Subcutaneous abdominal adipose tissue (tissue), 5 donors: ENCODE data around the gene LAMA1.
A peak's percentile ranks its signal among the peaks of the same experiment; 100 is the strongest.

ENCODE experiments used
- H3K27ac ChIP-seq: one replicate; pipeline ENCODE4 v1.7.0; 2013; ENCODE audit warnings: low read depth, mild to moderate bottlenecking, inconsistent platforms, low read length, moderate library complexity
- H3K27me3 ChIP-seq, 5 donors: one replicate each; pipeline ENCODE4 v1.7.0; 2013; ENCODE audit warnings: low read length in 5 of 5, inconsistent platforms in 1 of 5; ENCODE audit not compliant: control insufficient read depth in 5 of 5, insufficient read depth in 4 of 5
- H3K36me3 ChIP-seq, 5 donors: one replicate each; pipeline ENCODE4 v1.7.0; 2013; ENCODE audit warnings: low read length in 5 of 5; ENCODE audit not compliant: control insufficient read depth in 5 of 5, insufficient read depth in 5 of 5
- H3K4me1 ChIP-seq, 5 donors: one replicate each; pipeline ENCODE4 v1.7.0; 2013; ENCODE audit warnings: low read length in 5 of 5, mild to moderate bottlenecking in 3 of 5, moderate library complexity in 1 of 5; ENCODE audit not compliant: control insufficient read depth in 5 of 5, insufficient read depth in 5 of 5
- H3K4me3 ChIP-seq, 5 donors: one replicate each; pipeline ENCODE4 v1.7.0; 2013; ENCODE audit warnings: low read length in 5 of 5, low read depth in 1 of 5
- H3K9ac ChIP-seq, 5 donors: one replicate each; pipeline ENCODE4 v1.7.0; 2013; ENCODE audit warnings: low read length in 5 of 5, mild to moderate bottlenecking in 4 of 5, moderate library complexity in 3 of 5
- H3K9me3 ChIP-seq, 5 donors: one replicate each; pipeline ENCODE4 v1.7.0; 2013; ENCODE audit warnings: low read length in 5 of 5; ENCODE audit not compliant: control insufficient read depth in 5 of 5
- donor health status: healthy.
- donor health status: healthy.
- donor health status: healthy.
- donor health status: healthy.
- donor health status: healthy.

Gene LAMA1

DNA sequence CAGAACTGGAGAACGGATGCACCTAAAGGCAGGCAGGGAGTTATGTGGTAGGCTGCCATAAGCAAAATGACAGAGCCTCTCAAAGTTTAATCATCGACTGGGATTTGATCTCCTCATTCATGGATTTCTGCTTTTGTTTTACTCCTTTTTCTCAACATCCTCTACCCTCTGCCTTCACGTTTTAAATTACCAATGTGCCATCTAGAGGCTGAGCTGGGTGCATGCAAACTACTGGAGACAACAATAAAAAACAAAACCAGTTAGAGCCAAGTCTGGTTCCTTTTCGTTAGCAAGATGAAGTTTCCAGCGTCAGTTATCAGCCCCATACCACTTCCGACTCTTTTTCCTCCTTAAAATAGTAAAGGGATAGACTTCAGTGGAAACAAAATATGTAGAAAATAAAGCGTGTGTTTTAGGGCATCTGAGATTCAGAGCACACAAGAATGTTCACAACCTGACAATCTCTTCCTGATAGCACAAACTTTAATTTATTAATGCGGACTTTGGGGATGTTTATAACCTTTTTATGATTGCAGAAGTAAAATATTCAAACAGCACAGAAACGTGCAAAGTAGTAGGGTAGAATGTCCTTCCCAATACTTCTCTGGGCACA, 117.0 kb downstream of the LAMA1 start:
- H3K4me1 ChIP-seq = peaks cover 0 to 20% (median 11%) of the 10 kb centered on the region in 5 donors
- no peaks in the 10 kb centered on the region for H3K9me3 ChIP-seq
- no peak overlapping the region for H3K9ac ChIP-seq
- no peak overlapping the region for H3K27ac ChIP-seq
- no peak overlapping the region for H3K4me3 ChIP-seq
- H3K36me3 ChIP-seq = no peaks in the 10 kb centered on the region
- no peaks in the 10 kb centered on the region for H3K27me3 ChIP-seq

DNA sequence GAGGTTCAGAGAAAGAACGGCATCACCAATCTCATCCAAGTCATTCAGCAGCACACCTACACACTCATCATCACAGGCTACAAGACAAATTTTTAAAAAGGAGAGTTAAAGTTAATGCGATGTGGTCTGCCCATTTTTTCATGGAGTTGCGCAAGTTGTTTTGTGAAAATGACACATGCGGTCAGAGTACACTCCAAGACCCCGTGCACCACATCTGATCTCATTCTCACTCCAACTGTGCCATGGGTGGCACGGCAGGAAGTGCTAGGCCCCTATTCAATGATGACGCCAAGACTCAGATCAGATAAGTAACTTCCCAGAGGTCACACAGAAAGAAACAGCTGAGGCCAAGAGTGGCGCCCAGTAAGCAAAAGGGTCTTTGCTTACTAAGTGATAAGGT, 119.8 kb downstream of the LAMA1 start:
- no peaks in the 10 kb centered on the region for H3K36me3 ChIP-seq
- H3K9me3 ChIP-seq = no peaks in the 10 kb centered on the region
- no peak overlapping the region for H3K9ac ChIP-seq
- peak overlapping the region; percentile 14 for H3K27ac ChIP-seq
- H3K27me3 ChIP-seq = no peaks in the 10 kb centered on the region
- peaks cover 0 to 20% (median 11%) of the 10 kb centered on the region in 5 donors for H3K4me1 ChIP-seq
- H3K4me3 ChIP-seq = no peak overlapping the region

GRCh38 chr18:6994771-6995430, 122.7 kb downstream of the LAMA1 start:
- peak overlapping the region in 1 of 5 donors; percentile 15 for H3K4me3 ChIP-seq
- no peak overlapping the region for H3K27ac ChIP-seq
- H3K27me3 ChIP-seq = no peaks in the 10 kb centered on the region
- H3K4me1 ChIP-seq = peaks cover 0 to 20% (median 7%) of the 10 kb centered on the region in 5 donors
- no peak overlapping the region for H3K9ac ChIP-seq
- H3K36me3 ChIP-seq = no peaks in the 10 kb centered on the region
- H3K9me3 ChIP-seq = no peaks in the 10 kb centered on the region

GRCh38 chr18:6994056-6994770, 123.4 kb downstream of the LAMA1 start:
- no peaks in the 10 kb centered on the region for H3K9me3 ChIP-seq
- H3K27ac ChIP-seq = no peak overlapping the region
- H3K4me3 ChIP-seq = no peak overlapping the region
- no peaks in the 10 kb centered on the region for H3K27me3 ChIP-seq
- peaks cover 0 to 17% (median 4%) of the 10 kb centered on the region in 5 donors for H3K4me1 ChIP-seq
- no peaks in the 10 kb centered on the region for H3K36me3 ChIP-seq
- no peak overlapping the region for H3K9ac ChIP-seq

DNA sequence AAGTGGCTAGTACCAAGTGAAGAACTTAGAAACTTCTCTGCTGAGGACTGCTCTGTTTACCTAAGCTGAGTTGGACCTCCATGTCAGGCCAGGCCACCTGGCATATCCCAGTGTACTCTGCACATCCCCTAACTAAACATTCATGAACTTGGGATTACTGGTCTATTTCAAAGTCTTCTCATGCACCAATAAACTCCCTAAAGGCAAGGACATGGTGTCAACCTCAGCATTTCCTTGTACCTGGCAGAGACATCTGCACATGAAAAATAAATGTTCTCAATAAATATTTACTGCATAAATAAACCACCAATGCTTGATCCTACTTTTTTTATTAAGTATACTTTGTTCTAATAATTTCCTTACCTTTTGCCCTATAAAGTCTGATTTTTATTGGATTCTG, 124.8 kb downstream of the LAMA1 start:
- Histone ChIP-seq H3K4me3 (no peak overlapping the region), H3K9me3 (no peaks in the 10 kb centered on the region), H3K36me3 (no peaks in the 10 kb centered on the region), H3K27ac (no peak overlapping the region), H3K4me1 (peaks cover 0 to 5% (median 2%) of the 10 kb centered on the region in 5 donors), H3K27me3 (no peaks in the 10 kb centered on the region), H3K9ac (no peak overlapping the region)

GRCh38 chr18:6983366-6983765, 134.2 kb downstream of the LAMA1 start:
- no peaks in the 10 kb centered on the region for H3K9me3 ChIP-seq
- no peaks in the 10 kb centered on the region for H3K36me3 ChIP-seq
- H3K9ac ChIP-seq = no peak overlapping the region
- no peaks in the 10 kb centered on the region for H3K4me1 ChIP-seq
- no peaks in the 10 kb centered on the region for H3K27me3 ChIP-seq
- no peak overlapping the region for H3K27ac ChIP-seq
- H3K4me3 ChIP-seq = no peak overlapping the region

DNA sequence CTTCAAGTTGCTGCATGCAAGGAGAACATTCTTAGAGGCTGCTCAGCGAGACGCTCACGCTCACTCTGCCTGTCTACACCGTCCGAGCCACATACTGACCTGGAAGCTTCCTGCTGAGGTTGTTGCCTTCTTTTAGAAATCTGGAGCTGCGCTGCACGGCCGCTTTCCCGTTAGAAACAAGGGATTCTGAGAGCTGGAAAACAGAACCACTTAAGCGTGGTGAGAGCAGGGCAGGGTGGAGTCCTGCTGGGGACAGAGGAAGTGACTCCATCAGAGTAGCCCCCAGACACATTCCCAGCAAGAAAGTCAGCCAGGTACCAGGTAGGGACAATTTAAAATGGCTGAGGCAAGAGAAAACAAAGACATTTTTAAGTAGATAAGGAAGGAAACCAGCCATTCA, 135.2 kb downstream of the LAMA1 start:
- Histone ChIP-seq H3K4me1 (no peaks in the 10 kb centered on the region), H3K4me3 (no peak overlapping the region), H3K27me3 (no peaks in the 10 kb centered on the region), H3K36me3 (no peaks in the 10 kb centered on the region), H3K9me3 (no peaks in the 10 kb centered on the region), H3K9ac (no peak overlapping the region), H3K27ac (no peak overlapping the region)

DNA sequence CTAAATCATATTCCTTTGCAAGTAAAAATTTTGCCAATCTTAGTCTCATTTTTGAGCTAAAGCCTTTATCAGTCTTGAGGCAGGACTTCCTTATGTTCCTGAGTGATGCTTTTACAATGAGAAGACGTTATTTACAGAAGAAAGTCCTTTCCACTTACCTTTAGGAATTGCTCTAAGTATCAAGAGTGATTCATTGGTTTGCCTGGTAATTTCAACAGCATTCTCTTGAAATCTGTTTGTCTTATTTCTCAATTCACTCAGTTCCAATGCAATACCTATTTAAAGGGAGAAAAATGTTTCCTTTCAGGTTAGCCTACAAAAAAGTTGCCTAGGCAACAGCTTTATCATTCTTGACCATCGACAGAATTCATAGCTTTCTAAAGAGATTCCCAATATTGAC, 137.2 kb downstream of the LAMA1 start:
- Histone ChIP-seq H3K36me3 (no peaks in the 10 kb centered on the region), H3K9me3 (no peaks in the 10 kb centered on the region), H3K4me3 (no peak overlapping the region), H3K4me1 (no peaks in the 10 kb centered on the region), H3K9ac (no peak overlapping the region), H3K27me3 (no peaks in the 10 kb centered on the region), H3K27ac (no peak overlapping the region)

DNA sequence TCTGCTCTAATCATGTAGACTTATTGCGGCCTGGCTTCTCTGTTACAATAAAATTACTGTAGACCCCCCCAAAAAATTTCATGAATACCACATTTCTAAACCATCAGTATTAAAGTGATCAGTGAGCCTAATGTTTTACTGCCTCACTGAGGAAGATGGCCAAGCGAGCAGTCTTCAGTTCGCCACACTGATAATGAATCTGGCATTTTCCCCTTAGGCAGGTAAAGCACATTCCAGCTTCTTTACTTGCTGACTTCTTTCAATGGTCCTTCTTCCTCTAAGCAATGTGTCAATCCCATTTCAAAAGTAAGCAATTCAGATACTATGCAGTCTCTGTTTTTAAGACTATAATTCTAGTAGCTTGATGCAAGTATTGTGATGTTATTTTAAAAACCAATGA, 137.6 kb downstream of the LAMA1 start:
- no peak overlapping the region for H3K9ac ChIP-seq
- no peaks in the 10 kb centered on the region for H3K9me3 ChIP-seq
- no peak overlapping the region for H3K4me3 ChIP-seq
- H3K27me3 ChIP-seq = no peaks in the 10 kb centered on the region
- H3K4me1 ChIP-seq = no peaks in the 10 kb centered on the region
- H3K27ac ChIP-seq = no peak overlapping the region
- H3K36me3 ChIP-seq = no peaks in the 10 kb centered on the region

DNA sequence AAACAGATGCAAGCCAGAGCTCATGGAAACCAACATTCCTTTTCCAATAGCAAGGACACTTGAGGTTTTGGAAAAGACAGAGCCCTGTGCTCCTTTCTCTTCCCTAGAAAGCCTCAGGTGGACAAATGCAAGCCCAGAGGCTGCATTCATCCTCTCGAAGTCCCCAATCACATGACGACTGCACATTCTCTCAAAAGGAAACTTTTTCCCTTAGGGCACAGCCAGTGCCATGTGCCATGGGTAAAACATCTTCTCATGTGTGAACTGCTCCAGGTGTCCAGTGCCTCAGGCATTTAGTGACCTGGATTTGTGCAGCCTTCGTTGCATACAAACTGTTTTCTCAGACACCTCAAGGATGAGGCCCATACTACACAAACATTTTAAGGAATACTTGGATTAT, 140.7 kb downstream of the LAMA1 start:
- Histone ChIP-seq H3K4me1 (no peaks in the 10 kb centered on the region), H3K27me3 (no peaks in the 10 kb centered on the region)

More for the DNA sequence above, 140.7 kb downstream of the LAMA1 start:
- Histone ChIP-seq H3K36me3 (no peaks in the 10 kb centered on the region), H3K9me3 (no peaks in the 10 kb centered on the region), H3K4me3 (no peak overlapping the region), H3K9ac (no peak overlapping the region), H3K27ac (no peak overlapping the region)
